ENCODE data around the gene TSC22D2.

DNA sequence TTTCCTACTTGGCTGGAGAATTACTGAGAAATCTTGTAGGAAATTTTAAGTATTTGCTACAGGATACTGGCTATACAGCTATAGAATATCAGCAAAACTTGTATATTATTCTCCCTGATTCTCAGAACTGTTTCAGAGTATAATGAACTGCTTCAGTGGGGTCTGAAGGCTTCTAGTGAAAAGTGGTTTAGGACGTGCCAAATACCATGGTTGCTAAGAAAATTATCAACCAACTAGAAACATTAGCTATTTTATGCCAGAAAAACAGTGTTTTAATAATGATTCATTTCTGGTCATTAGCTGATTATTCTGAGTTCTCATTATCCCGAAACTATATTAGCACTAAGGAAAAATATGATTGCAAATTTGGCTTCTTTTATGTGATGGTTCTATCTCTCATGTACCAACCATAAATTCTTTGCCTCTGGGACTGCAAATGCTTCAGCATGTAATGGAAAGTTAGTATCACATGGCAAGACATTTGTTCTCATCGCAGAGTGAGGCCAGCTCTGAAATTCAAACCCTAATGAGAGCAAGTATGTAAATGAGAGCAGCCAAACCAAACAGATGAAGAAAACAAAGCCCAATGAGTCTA is 11.0 kb upstream of the TSC22D2 start:
- TF ChIP-seq, protein P1, sequence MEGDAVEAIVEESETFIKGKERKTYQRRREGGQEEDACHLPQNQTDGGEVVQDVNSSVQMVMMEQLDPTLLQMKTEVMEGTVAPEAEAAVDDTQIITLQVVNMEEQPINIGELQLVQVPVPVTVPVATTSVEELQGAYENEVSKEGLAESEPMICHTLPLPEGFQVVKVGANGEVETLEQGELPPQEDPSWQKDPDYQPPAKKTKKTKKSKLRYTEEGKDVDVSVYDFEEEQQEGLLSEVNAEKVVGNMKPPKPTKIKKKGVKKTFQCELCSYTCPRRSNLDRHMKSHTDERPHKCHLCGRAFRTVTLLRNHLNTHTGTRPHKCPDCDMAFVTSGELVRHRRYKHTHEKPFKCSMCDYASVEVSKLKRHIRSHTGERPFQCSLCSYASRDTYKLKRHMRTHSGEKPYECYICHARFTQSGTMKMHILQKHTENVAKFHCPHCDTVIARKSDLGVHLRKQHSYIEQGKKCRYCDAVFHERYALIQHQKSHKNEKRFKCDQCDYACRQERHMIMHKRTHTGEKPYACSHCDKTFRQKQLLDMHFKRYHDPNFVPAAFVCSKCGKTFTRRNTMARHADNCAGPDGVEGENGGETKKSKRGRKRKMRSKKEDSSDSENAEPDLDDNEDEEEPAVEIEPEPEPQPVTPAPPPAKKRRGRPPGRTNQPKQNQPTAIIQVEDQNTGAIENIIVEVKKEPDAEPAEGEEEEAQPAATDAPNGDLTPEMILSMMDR (IDR thresholded peaks at IDR 0.05; ENCODE audit: insufficient read depth, low read depth, low read length) = no peak
- no peak for TF ChIP-seq EZH2 (IDR thresholded peaks at IDR 0.05; ENCODE audit: insufficient read depth, low read length)
